ENCODE results near the gene TMEM54. TPM values are rescaled to one million over a fixed set of nuclear protein-coding genes. Genes with fewer than 3 reads are reported as not detected.

The TMEM54 gene
- total RNA-seq, 1 experiment from 2014 or later = 61.5 TPM

GRCh38 chr1:32939655-32940371 lies 38.6 kb upstream of the TMEM54 start:
- in situ Hi-C loops (cut with HindIII; ENCODE audit: low pct_unique_long_range_greater_than_20kb, low sequenced_read_pairs) (no loop called here), intact Hi-C loops (cut with micrococcal nuclease; ENCODE audit: unreplicated experiment) (no loop called here)
- Histone ChIP-seq H3K36me3 (ENCODE audit: control insufficient read depth, insufficient read depth, low read length) (peaks cover 6% of the 10 kb centered on the region; the same call in 1 of the 2 replicates), H3K4me3 (ENCODE audit: low read depth in 2 of 2, low read length in 2 of 2) (no peak overlapping the region), H3K9me3 (ENCODE audit: control insufficient read depth, insufficient read depth, low read depth, low read length) (no peaks in the 10 kb centered on the region), H3K27me3 (ENCODE audit: control insufficient read depth, insufficient read depth, low read length) (no peaks in the 10 kb centered on the region), H3K27ac (ENCODE audit: low read length) (no peak overlapping the region), H3K4me1 (ENCODE audit: control insufficient read depth, insufficient read depth, low read length) (no peaks in the 10 kb centered on the region)
- DNase-seq (ENCODE audit: low read depth, low spot score) = no peak
- ATAC-seq = no peak
- ChIA-PET CTCF (no interaction called here), POLR2A (no interaction called here)
- no TSS peak for BruUV-seq (replicated peaks)
- TF ChIP-seq, protein P1, sequence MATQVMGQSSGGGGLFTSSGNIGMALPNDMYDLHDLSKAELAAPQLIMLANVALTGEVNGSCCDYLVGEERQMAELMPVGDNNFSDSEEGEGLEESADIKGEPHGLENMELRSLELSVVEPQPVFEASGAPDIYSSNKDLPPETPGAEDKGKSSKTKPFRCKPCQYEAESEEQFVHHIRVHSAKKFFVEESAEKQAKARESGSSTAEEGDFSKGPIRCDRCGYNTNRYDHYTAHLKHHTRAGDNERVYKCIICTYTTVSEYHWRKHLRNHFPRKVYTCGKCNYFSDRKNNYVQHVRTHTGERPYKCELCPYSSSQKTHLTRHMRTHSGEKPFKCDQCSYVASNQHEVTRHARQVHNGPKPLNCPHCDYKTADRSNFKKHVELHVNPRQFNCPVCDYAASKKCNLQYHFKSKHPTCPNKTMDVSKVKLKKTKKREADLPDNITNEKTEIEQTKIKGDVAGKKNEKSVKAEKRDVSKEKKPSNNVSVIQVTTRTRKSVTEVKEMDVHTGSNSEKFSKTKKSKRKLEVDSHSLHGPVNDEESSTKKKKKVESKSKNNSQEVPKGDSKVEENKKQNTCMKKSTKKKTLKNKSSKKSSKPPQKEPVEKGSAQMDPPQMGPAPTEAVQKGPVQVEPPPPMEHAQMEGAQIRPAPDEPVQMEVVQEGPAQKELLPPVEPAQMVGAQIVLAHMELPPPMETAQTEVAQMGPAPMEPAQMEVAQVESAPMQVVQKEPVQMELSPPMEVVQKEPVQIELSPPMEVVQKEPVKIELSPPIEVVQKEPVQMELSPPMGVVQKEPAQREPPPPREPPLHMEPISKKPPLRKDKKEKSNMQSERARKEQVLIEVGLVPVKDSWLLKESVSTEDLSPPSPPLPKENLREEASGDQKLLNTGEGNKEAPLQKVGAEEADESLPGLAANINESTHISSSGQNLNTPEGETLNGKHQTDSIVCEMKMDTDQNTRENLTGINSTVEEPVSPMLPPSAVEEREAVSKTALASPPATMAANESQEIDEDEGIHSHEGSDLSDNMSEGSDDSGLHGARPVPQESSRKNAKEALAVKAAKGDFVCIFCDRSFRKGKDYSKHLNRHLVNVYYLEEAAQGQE (IDR thresholded peaks at IDR 0.05; ENCODE audit: insufficient read depth in 1 of 2, low read depth in 2 of 2, low read length in 1 of 2) = no peak
- TF ChIP-seq POLR2AphosphoS5 (IDR thresholded peaks at IDR 0.05; ENCODE audit: low read depth, low read length) (no peak), TCF7L2 (IDR thresholded peaks at IDR 0.05; ENCODE audit: low read depth, low read length) (no peak), CTCF (IDR thresholded peaks at IDR 0.05) (no peak), SIN3A (IDR thresholded peaks at IDR 0.05; ENCODE audit: borderline replicate concordance, insufficient read depth, low read depth, low read length) (no peak)

DNA sequence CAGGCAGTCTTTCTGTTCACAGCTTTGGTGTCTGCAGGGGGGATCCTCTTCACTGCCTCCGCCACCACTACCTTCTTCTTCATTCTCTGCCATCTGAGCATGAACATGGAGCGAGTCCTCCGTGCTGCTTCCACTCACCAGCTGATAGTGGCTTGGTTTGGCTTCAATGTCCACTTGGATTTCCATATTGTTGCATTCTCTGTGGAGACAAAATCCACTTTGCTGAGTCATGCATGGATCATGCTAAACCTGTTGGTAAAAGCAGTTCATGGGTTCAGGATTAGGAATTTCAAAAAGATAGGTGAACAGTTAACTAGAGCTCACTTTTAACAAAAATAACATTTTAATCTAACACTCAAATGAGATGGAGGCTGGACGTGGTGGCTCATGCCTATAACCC lies 35.9 kb upstream of the TMEM54 start:
- intact Hi-C loops (cut with micrococcal nuclease; ENCODE audit: unreplicated experiment) (no loop called here), in situ Hi-C loops (cut with HindIII; ENCODE audit: low pct_unique_long_range_greater_than_20kb, low sequenced_read_pairs) (no loop called here)
- Histone ChIP-seq H3K4me3 (ENCODE audit: low read depth in 2 of 2, low read length in 2 of 2) (no peak overlapping the region), H3K36me3 (ENCODE audit: control insufficient read depth, insufficient read depth, low read length) (peaks cover 4% of the 10 kb centered on the region; the same call in 1 of the 2 replicates), H3K27ac (ENCODE audit: low read length) (no peak overlapping the region), H3K27me3 (ENCODE audit: control insufficient read depth, insufficient read depth, low read length) (no peaks in the 10 kb centered on the region), H3K9me3 (ENCODE audit: control insufficient read depth, insufficient read depth, low read depth, low read length) (no peaks in the 10 kb centered on the region), H3K4me1 (ENCODE audit: control insufficient read depth, insufficient read depth, low read length) (peaks cover 4% of the 10 kb centered on the region; the same call in 1 of the 2 replicates)
- CTCF ChIA-PET = no interaction called here
- DNase-seq (ENCODE audit: low read depth, low spot score) = no peak
- POLR2A ChIA-PET = no interaction called here
- ATAC-seq = no peak
- no peak for TF ChIP-seq SIN3A (IDR thresholded peaks at IDR 0.05; ENCODE audit: borderline replicate concordance, insufficient read depth, low read depth, low read length)
- no TSS peak for BruUV-seq (replicated peaks)

- H3K4me3 ChIP-seq (ENCODE audit: low read depth in 2 of 2, low read length in 2 of 2) = no peak overlapping the region
- ATAC-seq (no peak), DNase-seq (ENCODE audit: low read depth, low spot score) (no peak)
- peaks cover 4% of the 10 kb centered on the region; the same call in 1 of the 2 replicates for H3K4me1 ChIP-seq (ENCODE audit: control insufficient read depth, insufficient read depth, low read length)
- H3K27ac ChIP-seq (ENCODE audit: low read length) = no peak overlapping the region
- in situ Hi-C loops (cut with HindIII; ENCODE audit: low pct_unique_long_range_greater_than_20kb, low sequenced_read_pairs) = no loop called here
- H3K9me3 ChIP-seq (ENCODE audit: control insufficient read depth, insufficient read depth, low read depth, low read length) = no peaks in the 10 kb centered on the region
- peaks cover 4% of the 10 kb centered on the region; the same call in 1 of the 2 replicates for H3K36me3 ChIP-seq (ENCODE audit: control insufficient read depth, insufficient read depth, low read length)
- BruUV-seq (replicated peaks) = no TSS peak
- no peaks in the 10 kb centered on the region for H3K27me3 ChIP-seq (ENCODE audit: control insufficient read depth, insufficient read depth, low read length)
- intact Hi-C loops (cut with micrococcal nuclease; ENCODE audit: unreplicated experiment) = loop anchor here (5.0 kb wide), 2 partner anchors 73 to 153 kb away; no protein-coding TSS in a partner anchor
- TF ChIP-seq SIN3A (IDR thresholded peaks at IDR 0.05; ENCODE audit: borderline replicate concordance, insufficient read depth, low read depth, low read length) = no peak
- TF ChIP-seq CTCF (IDR thresholded peaks at IDR 0.05) = no peak
- no peak for TF ChIP-seq POLR2AphosphoS5 (IDR thresholded peaks at IDR 0.05; ENCODE audit: low read depth, low read length)
- TF ChIP-seq TCF7L2 (IDR thresholded peaks at IDR 0.05; ENCODE audit: low read depth, low read length) = no peak
- TF ChIP-seq, protein P1 (IDR thresholded peaks at IDR 0.05; ENCODE audit: insufficient read depth in 1 of 2, low read depth in 2 of 2, low read length in 1 of 2) = no peak
- CTCF ChIA-PET = interaction anchor here (1.5 to 1.8 kb wide), 2 partner anchors 72 to 152 kb away, joined by 7 to 8 read pairs; no protein-coding TSS in a partner anchor
- POLR2A ChIA-PET = interaction anchor here (1.3 kb wide), 1 partner anchor 40 kb away, joined by 3 read pairs; no protein-coding TSS in a partner anchor
Observed at GRCh38 chr1:32934535-32934934, 33.3 kb upstream of the TMEM54 start.

All from Panc1 (cell line).